ENCODE results near the gene UBE2Z. TPM values are rescaled to one million over a fixed set of nuclear protein-coding genes. Genes with fewer than 3 reads are reported as not detected.

The UBE2Z gene
- total and polyA plus RNA-seq, 12 donors = 15.5 to 47.5 (median 37.6) TPM

- peaks cover 0 to 90% (median 86%) of the 10 kb centered on the region in 7 donors for H3K27me3 ChIP-seq
- no peak for ATAC-seq
- intact Hi-C loops (cut with DNase I) = no loop called here
- no peak for DNase-seq
- H3K4me3 ChIP-seq = no peak overlapping the region
- no peak overlapping the region for H3K27ac ChIP-seq
- H3K4me1 ChIP-seq = peaks cover 0 to 12% (median 0%) of the 10 kb centered on the region in 9 donors
- 82 to 90% methylated on average over 12 of the region's 12 CpGs for WGBS, 2 donors
- H3K36me3 ChIP-seq = no peaks in the 10 kb centered on the region
- no peaks in the 10 kb centered on the region for H3K9me3 ChIP-seq
- no peak for TF ChIP-seq CTCF (IDR thresholded peaks at IDR 0.05)
Observed at GRCh38 chr17:48970865-48971687, 62.9 kb downstream of the UBE2Z start.

- H3K27ac ChIP-seq = peak overlapping the region in 1 of 10 donors; percentile 23
- peaks cover 0 to 89% (median 83%) of the 10 kb centered on the region in 7 donors for H3K27me3 ChIP-seq
- intact Hi-C loops (cut with DNase I) = no loop called here
- DNase-seq (no peak), ATAC-seq (no peak)
- no peak overlapping the region for H3K4me3 ChIP-seq
- peaks cover 0 to 12% (median 0%) of the 10 kb centered on the region in 9 donors for H3K4me1 ChIP-seq
- no peak for TF ChIP-seq CTCF (IDR thresholded peaks at IDR 0.05)
- WGBS, 2 donors = 60 to 63% methylated on average over 7 of the region's 7 CpGs
- no peaks in the 10 kb centered on the region for H3K36me3 ChIP-seq
- H3K9me3 ChIP-seq = no peaks in the 10 kb centered on the region
Observed at GRCh38 chr17:48972749-48973097, 64.5 kb downstream of the UBE2Z start.

GRCh38 chr17:48973806-48974205, 65.6 kb downstream of the UBE2Z start:
- Histone ChIP-seq H3K4me1 (peaks cover 0 to 12% (median 0%) of the 10 kb centered on the region in 9 donors), H3K27me3 (peaks cover 0 to 91% (median 78%) of the 10 kb centered on the region in 7 donors), H3K27ac (no peak overlapping the region), H3K36me3 (no peaks in the 10 kb centered on the region), H3K4me3 (no peak overlapping the region), H3K9me3 (no peaks in the 10 kb centered on the region)
- no peak for DNase-seq
- ATAC-seq = no peak
- intact Hi-C loops (cut with DNase I) = no loop called here
- no peak for TF ChIP-seq CTCF (IDR thresholded peaks at IDR 0.05)
- WGBS, 2 donors = 51 to 54% methylated on average over 3 of the region's 3 CpGs

Other genes with a start within 250 kb of the UBE2Z start
- not detected for gene PRAC1, start 185.9 kb upstream of the UBE2Z start, total RNA-seq
- gene PRAC1, start 185.9 kb upstream of the UBE2Z start, polyA plus RNA-seq = not detected
- not detected for gene PRAC2, start 185.2 kb upstream of the UBE2Z start, total RNA-seq
- not detected for gene PRAC2, start 185.2 kb upstream of the UBE2Z start, polyA plus RNA-seq
- gene HOXB13, start 179.7 kb upstream of the UBE2Z start, total RNA-seq = not detected
- gene HOXB13, start 179.7 kb upstream of the UBE2Z start, polyA plus RNA-seq = not detected
- under 1 TPM in 2 of 10 donors, not detected in 8; 0.08 to 0.33 TPM for gene TTLL6, start 91.2 kb upstream of the UBE2Z start, total RNA-seq
- gene TTLL6, start 91.2 kb upstream of the UBE2Z start, polyA plus RNA-seq = under 1 TPM; 0.06 to 0.73 TPM
- gene CALCOCO2, start 77.4 kb upstream of the UBE2Z start, total RNA-seq = 100 to 1,000 TPM; 196 to 412 (median 275) TPM
- gene CALCOCO2, start 77.4 kb upstream of the UBE2Z start, polyA plus RNA-seq = 100 to 1,000 TPM in 1 of 2 donors, 10 to 100 TPM in 1; 79.7 to 164 TPM
- 100 to 1,000 TPM; 299 to 556 (median 416) TPM for gene ATP5MC1, start 15.6 kb upstream of the UBE2Z start, total RNA-seq
- gene ATP5MC1, start 15.6 kb upstream of the UBE2Z start, polyA plus RNA-seq = 100 to 1,000 TPM; 775 to 951 TPM
- gene SNF8, start 36.4 kb downstream of the UBE2Z start, total RNA-seq = 100 to 1,000 TPM in 6 of 10 donors, 10 to 100 TPM in 4; 90.0 to 111 (median 104) TPM
- gene SNF8, start 36.4 kb downstream of the UBE2Z start, polyA plus RNA-seq = 100 to 1,000 TPM; 176 to 196 TPM
- not detected for gene GIP, start 60.2 kb downstream of the UBE2Z start, total RNA-seq
- gene GIP, start 60.2 kb downstream of the UBE2Z start, polyA plus RNA-seq = not detected
- gene IGF2BP1, start 89.0 kb downstream of the UBE2Z start, total RNA-seq = not detected
- under 1 TPM in 1 of 2 donors, not detected in 1; 0.01 TPM for gene IGF2BP1, start 89.0 kb downstream of the UBE2Z start, polyA plus RNA-seq
- gene B4GALNT2, start 224.4 kb downstream of the UBE2Z start, total RNA-seq = under 1 TPM in 2 of 10 donors, not detected in 8; 0.02 TPM
- not detected for gene B4GALNT2, start 224.4 kb downstream of the UBE2Z start, polyA plus RNA-seq

Data from heart right ventricle (tissue), 16 donors.